ENCODE results near the gene LSM14B.
"Not testable (repeated sequence)": the region's sequence is repeated elsewhere in the genome, so short reads cannot be mapped to it uniquely, and the experiment has no call there.

LSM14B gene

GRCh38 chr20:62112368-62112767 lies 9.9 kb upstream of the LSM14B start:
- DNase-seq (ENCODE audit: low read depth in 2 of 2) = no peak

- no peak for DNase-seq (ENCODE audit: low read depth in 2 of 2)
Observed at GRCh38 chr20:62114894-62115293, 7.4 kb upstream of the LSM14B start.

DNA sequence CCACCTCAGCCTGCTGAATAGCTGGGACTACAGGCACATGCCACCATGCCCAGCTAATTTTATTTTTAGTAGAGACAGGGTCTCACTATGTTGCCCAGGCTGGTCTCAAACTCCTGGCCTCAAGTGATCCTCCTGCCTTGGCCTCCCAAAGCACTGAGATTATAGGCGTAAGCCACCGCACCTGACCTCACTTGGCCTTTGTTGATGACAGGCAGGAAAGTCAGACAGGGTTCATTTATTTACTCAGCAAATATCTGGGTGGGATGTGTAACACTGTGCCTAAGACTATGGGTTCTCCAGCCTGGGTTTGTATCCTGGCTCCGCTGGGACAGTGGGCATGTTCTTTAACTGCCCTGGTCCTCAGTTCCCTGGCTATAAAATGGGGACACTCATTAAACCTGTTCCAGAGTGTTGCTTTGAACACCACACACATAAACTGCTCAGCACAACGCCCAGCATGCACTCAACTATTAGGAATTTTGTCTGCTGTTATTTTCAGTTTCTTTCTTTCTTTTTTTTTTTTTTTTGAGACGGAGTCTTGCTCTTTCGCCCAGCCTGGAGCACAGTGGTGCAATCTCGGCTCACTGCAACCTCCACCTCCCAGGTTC lies 6.4 kb upstream of the LSM14B start:
- not testable (repeated sequence) for DNase-seq (ENCODE audit: low read depth in 2 of 2)

DNA sequence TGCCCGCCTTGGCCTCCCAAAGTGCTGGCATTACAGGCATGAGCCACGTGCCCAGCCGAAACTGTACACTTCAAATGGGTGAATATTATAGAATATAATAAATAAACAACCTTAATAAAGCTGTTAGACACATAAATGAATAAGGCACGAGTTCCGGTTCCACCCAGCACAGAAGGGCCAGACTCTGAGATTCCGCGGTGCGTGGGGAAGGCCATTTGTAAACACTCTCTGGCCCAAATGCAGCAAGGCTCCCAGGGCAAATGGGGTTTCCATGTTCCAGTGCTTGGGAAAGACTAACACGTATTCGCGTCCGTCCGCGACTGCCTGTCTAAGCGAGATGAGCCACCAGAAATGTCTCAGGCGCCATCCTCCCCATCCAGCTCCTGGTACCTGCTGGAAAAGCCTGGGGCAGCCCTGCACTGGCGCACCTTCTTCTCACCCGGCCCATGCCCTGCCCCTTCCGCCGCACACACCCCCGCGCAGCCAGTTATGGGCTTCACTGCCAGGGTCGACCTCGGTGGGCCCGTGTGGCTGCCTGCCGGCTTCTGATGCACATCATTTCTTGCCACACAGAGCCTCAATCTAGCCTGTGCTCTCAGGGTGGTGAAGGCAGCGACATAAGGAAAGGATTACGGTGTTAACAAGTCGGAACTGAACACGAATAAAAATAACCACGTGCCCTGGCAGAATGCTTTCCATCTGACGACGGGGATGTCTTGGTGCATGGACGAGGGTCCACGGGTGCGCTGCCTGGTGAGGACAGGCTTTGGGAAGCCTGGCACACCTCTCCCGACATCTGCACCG lies 5.5 kb upstream of the LSM14B start:
- DNase-seq (ENCODE audit: low read depth in 2 of 2) = no peak

DNA sequence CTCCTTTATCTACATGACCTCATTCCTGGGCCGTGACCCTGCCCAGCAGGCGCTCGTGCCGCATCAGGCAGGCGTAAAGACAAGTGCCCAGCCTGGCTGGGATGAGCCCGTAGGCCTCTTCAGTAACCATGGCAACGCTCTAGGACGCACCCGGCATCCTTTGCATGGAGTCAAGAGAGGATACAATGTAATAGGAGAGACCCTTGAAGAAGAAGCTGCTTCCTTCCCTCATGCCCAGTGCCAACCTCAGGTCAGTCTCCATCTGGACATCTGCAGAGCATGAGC lies 5.0 kb upstream of the LSM14B start:
- DNase-seq (ENCODE audit: low read depth in 2 of 2) = no peak

DNA sequence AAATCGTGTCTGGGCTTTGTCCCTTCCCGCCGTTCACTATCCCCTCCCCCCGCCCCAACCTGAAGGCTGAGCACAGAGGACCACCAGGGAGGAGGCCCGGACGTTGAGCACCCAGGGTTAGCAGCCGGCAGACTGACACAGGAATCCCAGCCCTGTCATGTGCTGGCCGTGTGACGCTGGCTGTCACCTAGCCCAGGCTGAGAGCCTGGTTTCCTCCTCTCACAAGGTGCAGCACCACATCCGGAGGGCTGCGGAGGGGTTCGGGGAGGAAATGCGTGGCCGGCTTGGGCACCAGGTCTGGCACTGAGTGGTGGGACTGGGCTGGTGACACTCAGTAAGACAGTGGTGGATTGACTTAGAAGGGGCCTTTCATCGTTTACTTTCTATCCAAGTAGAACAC lies 4.6 kb upstream of the LSM14B start:
- no peak for DNase-seq (ENCODE audit: low read depth in 2 of 2)

DNA sequence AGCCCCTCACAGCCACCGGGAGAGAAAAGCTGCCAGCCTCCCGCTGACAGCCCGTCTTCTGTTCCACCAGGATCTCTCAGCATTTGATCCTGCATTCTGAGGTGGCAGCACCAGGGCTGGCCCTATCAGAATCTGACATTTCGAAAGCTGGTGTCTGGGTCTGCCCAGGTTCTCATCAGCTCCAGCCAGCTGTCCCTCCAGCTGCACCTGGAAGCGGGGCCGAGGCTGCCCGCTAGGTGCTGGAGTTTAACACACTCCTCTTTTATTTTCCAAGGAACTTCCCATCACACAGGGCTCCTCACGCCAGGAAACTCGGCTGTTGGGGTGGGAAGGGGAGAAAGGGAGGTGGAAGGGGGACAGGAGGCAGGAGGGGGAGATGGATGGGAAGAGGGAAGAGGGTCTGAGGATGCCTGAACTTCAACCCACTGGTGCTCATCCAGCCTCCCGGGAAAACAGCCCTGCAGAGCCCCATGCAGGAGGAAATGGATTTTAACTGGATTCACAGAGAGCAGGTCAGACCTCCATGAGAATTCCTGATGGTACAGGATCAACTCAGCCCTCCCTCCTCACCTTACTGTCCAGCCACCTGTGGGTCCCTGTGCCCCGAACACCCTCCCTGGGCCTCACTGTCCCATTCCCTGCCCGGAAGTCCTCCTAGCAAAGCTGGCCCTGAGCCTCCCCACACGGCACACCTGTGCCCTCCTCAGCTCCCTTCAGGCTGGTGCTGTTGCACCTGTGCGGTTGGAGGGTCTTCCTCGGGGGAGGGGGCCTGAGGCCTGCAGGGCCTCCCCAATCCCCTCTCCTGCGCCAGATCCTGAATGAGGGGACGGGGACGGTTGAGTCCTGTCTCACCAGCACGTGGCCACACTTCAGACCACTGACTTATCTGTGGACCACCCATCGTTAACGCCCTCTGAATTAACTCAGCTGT lies 3.9 kb upstream of the LSM14B start:
- no peak for DNase-seq (ENCODE audit: low read depth in 2 of 2)

DNA sequence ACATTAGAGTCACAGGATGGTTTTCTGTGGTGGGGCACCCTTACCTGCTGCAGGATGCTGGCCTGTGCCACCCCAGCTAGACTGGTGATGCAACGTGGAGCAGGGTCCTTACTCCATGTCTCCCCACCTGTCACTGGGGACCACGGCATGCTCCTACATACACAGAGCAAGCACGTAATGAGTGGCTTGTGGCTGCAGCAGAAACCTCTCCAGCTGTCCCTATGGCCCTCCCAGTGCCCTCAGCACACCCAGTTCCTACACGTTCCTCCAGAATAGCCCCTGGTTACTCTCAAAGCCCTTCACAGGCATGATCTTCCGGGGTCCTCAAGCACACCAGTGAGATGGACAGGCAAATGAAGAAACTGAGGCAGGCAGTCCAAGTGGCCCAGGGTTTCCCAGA lies 3.2 kb upstream of the LSM14B start:
- no peak for DNase-seq (ENCODE audit: low read depth in 2 of 2)

GRCh38 chr20:62119591-62120364 lies 2.5 kb upstream of the LSM14B start:
- no peak for DNase-seq (ENCODE audit: low read depth in 2 of 2)

DNA sequence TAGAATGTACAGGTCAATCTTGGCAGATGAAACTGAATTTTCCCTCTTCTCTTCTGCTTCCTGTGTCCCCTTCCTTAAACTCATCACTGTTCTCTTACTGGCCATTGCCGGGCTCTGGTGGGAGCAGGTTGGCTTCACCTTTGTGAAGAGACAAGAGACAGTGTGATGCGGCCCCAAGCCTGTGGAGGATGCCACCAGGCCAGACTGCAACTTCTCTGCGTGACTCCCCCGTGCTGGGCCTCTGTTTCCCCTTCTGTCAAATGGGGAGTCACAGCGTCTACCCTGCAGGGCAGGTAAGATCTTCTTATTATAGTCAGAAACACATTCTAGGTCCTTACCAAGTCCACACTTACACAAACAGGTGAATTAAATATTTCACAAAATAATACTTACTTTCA lies 1.9 kb upstream of the LSM14B start:
- no peak for DNase-seq (ENCODE audit: low read depth in 2 of 2)

DNA sequence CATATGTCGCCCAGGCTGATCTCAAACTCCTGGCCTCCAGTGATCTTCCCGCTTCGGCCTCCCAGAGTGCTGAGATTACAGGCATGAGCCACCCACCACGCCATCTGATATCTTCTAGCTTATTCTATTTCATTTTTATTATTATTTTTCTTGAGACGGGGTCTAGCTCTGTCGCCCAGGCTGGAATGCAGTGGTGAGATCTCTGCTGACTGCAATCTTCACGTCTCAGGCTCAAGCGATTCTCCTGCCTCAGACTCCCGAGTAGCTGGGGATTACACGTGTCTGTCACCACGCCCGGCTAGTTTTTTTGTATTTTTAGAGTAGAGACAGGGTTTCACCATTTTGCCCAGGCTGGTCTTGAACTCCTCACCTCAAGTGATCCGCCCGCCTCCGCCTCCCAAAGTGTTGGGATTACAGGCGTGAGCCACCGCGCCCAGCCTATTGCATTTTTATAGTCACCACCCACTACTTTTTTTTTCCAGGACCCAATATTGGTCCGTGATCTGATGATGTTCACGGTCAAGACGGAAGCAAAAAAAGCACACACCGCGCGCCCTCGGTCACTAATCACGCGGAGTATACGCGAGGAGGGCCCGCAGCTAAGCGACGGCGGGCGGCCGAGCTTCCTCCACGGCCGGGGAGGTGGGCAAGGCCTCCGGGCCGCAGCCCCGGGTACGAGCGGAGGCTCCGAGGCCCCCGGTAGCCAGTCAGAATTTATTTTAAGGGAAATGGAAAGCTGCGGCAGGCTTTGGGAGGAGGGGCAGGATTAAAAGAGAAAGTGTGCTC lies 1.1 kb upstream of the LSM14B start:
- DNase-seq (ENCODE audit: low read depth in 2 of 2) = no peak

- DNase-seq (ENCODE audit: low read depth in 2 of 2) = no peak
Observed at GRCh38 chr20:62122654-62123449, 577 bp downstream of the LSM14B start.

DNA sequence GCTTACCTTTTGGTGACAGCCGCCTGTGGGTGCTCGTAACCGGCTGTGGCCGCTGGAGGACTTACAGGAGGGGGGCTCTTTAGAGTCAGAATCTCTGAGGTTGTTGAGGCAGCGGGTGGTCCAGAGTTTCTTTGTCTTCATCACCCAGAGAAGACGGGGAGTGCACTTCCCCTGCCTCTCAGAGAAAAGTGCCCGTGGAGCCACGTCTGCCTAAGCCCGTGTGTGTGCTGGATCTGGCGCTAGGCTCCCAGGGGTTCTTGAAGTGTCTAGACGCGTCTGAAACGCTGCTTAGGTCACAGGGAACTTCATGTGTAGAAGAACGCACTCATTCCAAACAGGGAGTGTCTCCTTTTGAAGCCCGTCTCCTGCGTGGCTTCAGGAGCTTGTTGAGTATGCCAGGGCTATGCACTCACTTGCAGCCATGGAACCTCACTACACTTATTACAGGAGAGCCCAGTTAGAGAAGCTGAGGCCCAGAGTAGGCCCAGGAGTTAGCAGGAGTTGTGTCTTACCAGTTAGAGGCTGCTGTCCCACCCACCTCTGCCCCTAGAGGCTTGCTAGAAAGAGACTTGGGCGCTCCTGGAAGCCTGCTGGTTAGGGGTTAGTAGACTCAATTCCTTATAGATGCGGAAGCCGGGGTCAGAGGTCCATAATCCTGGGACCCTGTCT lies 1.3 kb downstream of the LSM14B start:
- DNase-seq (ENCODE audit: low read depth in 2 of 2) = no peak

GRCh38 chr20:62126141-62126540 lies 3.9 kb downstream of the LSM14B start:
- DNase-seq (ENCODE audit: low read depth in 2 of 2) = no peak

DNA sequence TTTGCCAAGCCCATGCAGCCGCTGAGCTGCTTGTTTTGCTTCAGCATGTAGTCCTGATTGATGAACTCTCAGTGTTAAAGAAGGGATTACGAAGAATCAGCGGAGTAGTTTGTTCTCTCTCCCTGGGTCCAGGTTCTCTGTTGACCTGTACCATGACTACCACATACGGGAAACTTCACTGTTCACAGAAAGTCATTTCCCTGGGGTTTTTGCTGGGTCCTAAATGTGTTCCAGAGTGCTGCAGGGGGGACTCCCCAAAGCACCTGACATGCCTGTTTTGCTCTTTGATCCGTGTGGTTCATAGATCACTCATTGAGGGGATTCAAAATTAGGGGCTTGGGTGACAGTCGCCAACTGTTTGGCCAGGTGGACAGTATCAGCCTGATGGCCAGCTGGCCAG lies 5.5 kb downstream of the LSM14B start:
- DNase-seq (ENCODE audit: low read depth in 2 of 2) = no peak

- no peak for DNase-seq (ENCODE audit: low read depth in 2 of 2)
Observed at GRCh38 chr20:62128502-62128901, 6.2 kb downstream of the LSM14B start.

DNA sequence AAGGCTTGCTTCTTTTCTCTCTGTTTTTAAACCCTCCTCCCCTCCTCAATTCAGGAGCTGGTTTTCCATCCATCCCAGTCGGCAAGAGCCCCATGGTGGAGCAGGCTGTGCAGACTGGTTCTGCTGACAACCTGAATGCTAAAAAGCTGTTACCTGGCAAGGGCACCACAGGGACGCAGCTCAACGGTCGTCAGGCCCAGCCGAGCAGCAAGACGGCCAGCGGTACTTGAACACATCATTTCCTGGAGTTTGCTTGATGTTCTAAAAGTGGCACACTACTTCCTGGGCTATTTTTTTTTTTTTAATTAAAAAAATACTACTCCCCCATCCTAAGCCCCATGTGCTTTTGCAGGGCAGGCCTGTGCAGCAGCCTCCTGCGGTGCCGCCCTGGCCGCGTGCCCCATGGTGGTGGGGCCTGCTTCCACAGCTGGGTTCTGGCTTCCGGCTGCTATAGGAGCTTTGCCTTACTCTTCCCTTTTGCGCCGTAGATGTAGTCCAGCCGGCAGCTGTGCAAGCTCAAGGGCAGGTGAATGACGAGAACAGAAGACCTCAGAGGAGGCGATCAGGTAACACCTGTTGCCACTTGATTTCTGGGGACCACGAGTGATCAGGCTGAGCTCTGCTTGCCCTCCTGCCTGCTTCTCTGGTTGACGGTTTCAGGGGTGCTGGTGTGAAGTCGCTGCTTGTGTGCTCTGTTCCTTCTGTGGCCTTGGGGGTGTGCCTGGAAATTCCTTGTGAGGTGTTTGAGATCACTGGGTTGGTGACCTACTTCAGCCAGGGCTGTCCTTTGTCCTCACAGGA lies 7.7 kb downstream of the LSM14B start:
- no peak for DNase-seq (ENCODE audit: low read depth in 2 of 2)

- no peak for DNase-seq (ENCODE audit: low read depth in 2 of 2)
Observed at GRCh38 chr20:62131560-62132320, 9.5 kb downstream of the LSM14B start.

All from fibroblast of skin of left biceps (primary cell).